Stimulated activated CD8-positive, alpha-beta memory T cell treated with anti-CD3 and anti-CD28 coated beads, Interleukin-12 subunit alpha, Interleukin-12 subunit beta, amount 100 ng/mL, for 4 hours (primary cell): ENCODE measurements around the gene TMEM254.
"Not testable (repeated sequence)": the region's sequence is repeated elsewhere in the genome, so short reads cannot be mapped to it uniquely, and the experiment has no call there.

Source experiments
- DNase-seq: peaks from one replicate; pipeline ENCODE4 v3.0.0-alpha.2; 2020; ENCODE audit warnings: low read depth

TMEM254 gene

GRCh38 chr10:80077869-80078447, 507 bp upstream of the TMEM254 start:
- DNase-seq, result no peak

- no peak for DNase-seq
These were observed 851 bp downstream of the TMEM254 start for GRCh38 chr10:80079312-80079719.

GRCh38 chr10:80081026-80081425, 2.6 kb downstream of the TMEM254 start:
- DNase-seq, result no peak

GRCh38 chr10:80081801-80082750, 3.6 kb downstream of the TMEM254 start:
- no peak for DNase-seq

GRCh38 chr10:80090121-80090520, 11.7 kb downstream of the TMEM254 start:
- DNase-seq, result no peak

GRCh38 chr10:80094231-80094630, 15.8 kb downstream of the TMEM254 start:
- DNase-seq, result no peak

- not testable (repeated sequence) for DNase-seq
These were observed 19.8 kb downstream of the TMEM254 start for GRCh38 chr10:80098272-80098671.

GRCh38 chr10:80099295-80099694, 20.8 kb downstream of the TMEM254 start:
- DNase-seq, result not testable (repeated sequence)

GRCh38 chr10:80100116-80100515, 21.7 kb downstream of the TMEM254 start:
- DNase-seq, result no peak

GRCh38 chr10:80100861-80101695, 22.6 kb downstream of the TMEM254 start:
- no peak for DNase-seq

GRCh38 chr10:80104066-80104926, 25.8 kb downstream of the TMEM254 start:
- no peak for DNase-seq

- DNase-seq, result no peak
These were observed 30.2 kb downstream of the TMEM254 start for GRCh38 chr10:80108576-80109239.

GRCh38 chr10:80110986-80111385, 32.5 kb downstream of the TMEM254 start:
- no peak for DNase-seq

- no peak for DNase-seq
These were observed 40.2 kb downstream of the TMEM254 start for GRCh38 chr10:80118669-80119068.

GRCh38 chr10:80122110-80122710, 43.7 kb downstream of the TMEM254 start:
- DNase-seq, result no peak

- DNase-seq, result no peak
These were observed 44.3 kb downstream of the TMEM254 start for GRCh38 chr10:80122746-80123145.

- no peak for DNase-seq
These were observed 48.4 kb downstream of the TMEM254 start for GRCh38 chr10:80126876-80127275.

GRCh38 chr10:80131499-80131901, 53.0 kb downstream of the TMEM254 start:
- DNase-seq, result no peak

- no peak for DNase-seq
These were observed 54.1 kb downstream of the TMEM254 start, which contains the start of gene PLAC9 for GRCh38 chr10:80132299-80133139. TSS of gene PLAC9 (plus strand) at chr10:80132730. CDS start at chr10:80132763, 33 bp downstream.
